ENCODE results near the gene SEMA5B.

SEMA5B gene

GRCh38 chr3:123021996-123022510, 5.5 kb downstream of the SEMA5B start:
- no peak for DNase-seq

- no peak for DNase-seq
These were observed 6.2 kb downstream of the SEMA5B start for GRCh38 chr3:123021388-123021787.

- no peak for DNase-seq
These were observed 6.9 kb downstream of the SEMA5B start for GRCh38 chr3:123020709-123021108.

GRCh38 chr3:123019591-123019990, 8.0 kb downstream of the SEMA5B start:
- DNase-seq: no peak

GRCh38 chr3:123019161-123019560, 8.4 kb downstream of the SEMA5B start:
- no peak for DNase-seq

GRCh38 chr3:123018683-123019082, 8.9 kb downstream of the SEMA5B start:
- DNase-seq: no peak

GRCh38 chr3:123015596-123015995, 12.0 kb downstream of the SEMA5B start:
- no peak for DNase-seq

GRCh38 chr3:123013876-123014275, 13.7 kb downstream of the SEMA5B start:
- no peak for DNase-seq

GRCh38 chr3:123012652-123013051, 14.9 kb downstream of the SEMA5B start:
- no peak for DNase-seq

GRCh38 chr3:123011447-123011846, 16.1 kb downstream of the SEMA5B start:
- no peak for DNase-seq

- no peak for DNase-seq
These were observed 18.7 kb downstream of the SEMA5B start for GRCh38 chr3:123008840-123009239.

- DNase-seq: no peak
These were observed 21.0 kb downstream of the SEMA5B start for GRCh38 chr3:123006609-123007008.

- no peak for DNase-seq
These were observed 22.3 kb downstream of the SEMA5B start for GRCh38 chr3:123005291-123005690.

- DNase-seq: no peak
These were observed 23.2 kb downstream of the SEMA5B start for GRCh38 chr3:123004201-123004918.

- no peak for DNase-seq
These were observed 24.6 kb downstream of the SEMA5B start for GRCh38 chr3:123002749-123003497.

- no peak for DNase-seq
These were observed 25.3 kb downstream of the SEMA5B start for GRCh38 chr3:123002100-123002748.

- DNase-seq: no peak
These were observed 28.7 kb downstream of the SEMA5B start for GRCh38 chr3:122998856-122999255.

- DNase-seq: no peak
These were observed 29.4 kb downstream of the SEMA5B start for GRCh38 chr3:122998206-122998605.

GRCh38 chr3:122996038-122996580, 31.5 kb downstream of the SEMA5B start:
- no peak for DNase-seq

GRCh38 chr3:122994954-122995353, 32.6 kb downstream of the SEMA5B start:
- no peak for DNase-seq

- DNase-seq: no peak
These were observed 34.2 kb downstream of the SEMA5B start for GRCh38 chr3:122993124-122993978.

GRCh38 chr3:122992676-122993075, 34.9 kb downstream of the SEMA5B start:
- DNase-seq: no peak

Data from GOT3 (cell line).